ENCODE data around the gene URB2. TPM values are rescaled to one million over a fixed set of nuclear protein-coding genes. Genes with fewer than 3 reads are reported as not detected.

The URB2 gene
- total RNA-seq, 3 donors from 2014 or later (not counting 1 experiment from before 2014, with no cell fraction given) = 5.5 to 10.4 (median 9.8) TPM

DNA sequence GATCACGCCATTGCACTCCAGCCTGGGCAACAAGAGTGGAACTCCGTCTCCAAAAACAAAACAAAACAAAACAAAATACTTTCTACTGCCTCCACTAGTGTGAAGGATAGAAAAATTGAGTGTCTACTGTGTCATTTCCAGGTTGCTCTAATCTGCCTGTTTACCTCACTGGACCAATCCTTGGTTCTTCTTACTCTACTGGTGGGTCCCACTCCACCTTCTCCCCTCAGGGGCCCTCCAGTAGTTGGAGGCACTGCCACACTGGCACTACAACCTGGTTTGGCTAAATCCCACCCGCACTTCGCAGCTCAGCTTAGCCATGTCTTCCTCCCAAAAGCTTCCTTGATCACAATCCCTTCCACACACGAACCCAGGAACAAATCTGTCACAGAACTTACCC is 2.8 kb upstream of the URB2 start:
- Histone ChIP-seq H3K27me3 (ENCODE audit: control insufficient read depth, insufficient read depth, low read length) (no peaks in the 10 kb centered on the region), H3K27ac (ENCODE audit: low read length) (no peak overlapping the region), H3K4me3 (ENCODE audit: low read length) (no peak overlapping the region), H3K36me3 (ENCODE audit: control insufficient read depth, insufficient read depth, low read length) (no peaks in the 10 kb centered on the region), H3K4me1 (ENCODE audit: control insufficient read depth, insufficient read depth, low read length) (peaks cover 16% of the 10 kb centered on the region), H3K9me3 (ENCODE audit: control insufficient read depth, insufficient read depth, low read length) (no peaks in the 10 kb centered on the region)
- no peaks in the 10 kb centered on the region for H3K27me3 Mint-ChIP-seq (ENCODE audit: low read depth in 2 of 2)
- no peak overlapping the region for H3K27ac Mint-ChIP-seq
- H3K4me3 Mint-ChIP-seq = no peak overlapping the region
- 96% methylated on average over 3 of the region's 5 CpGs for WGBS (ENCODE audit: insufficient coverage)
- H3K9me3 Mint-ChIP-seq = no peaks in the 10 kb centered on the region
- DNase-seq = no peak
- ATAC-seq = no peak
- intact Hi-C loops (cut with micrococcal nuclease) = loop anchor here (10.0 kb wide), 1 partner anchor 1022 kb away; the partner anchor contains the start of gene COG2
- H3K36me3 Mint-ChIP-seq = no peaks in the 10 kb centered on the region
- H3K4me1 Mint-ChIP-seq = peaks cover 47 to 48% of the 10 kb centered on the region in 2 donors
- TF ChIP-seq, protein P1, sequence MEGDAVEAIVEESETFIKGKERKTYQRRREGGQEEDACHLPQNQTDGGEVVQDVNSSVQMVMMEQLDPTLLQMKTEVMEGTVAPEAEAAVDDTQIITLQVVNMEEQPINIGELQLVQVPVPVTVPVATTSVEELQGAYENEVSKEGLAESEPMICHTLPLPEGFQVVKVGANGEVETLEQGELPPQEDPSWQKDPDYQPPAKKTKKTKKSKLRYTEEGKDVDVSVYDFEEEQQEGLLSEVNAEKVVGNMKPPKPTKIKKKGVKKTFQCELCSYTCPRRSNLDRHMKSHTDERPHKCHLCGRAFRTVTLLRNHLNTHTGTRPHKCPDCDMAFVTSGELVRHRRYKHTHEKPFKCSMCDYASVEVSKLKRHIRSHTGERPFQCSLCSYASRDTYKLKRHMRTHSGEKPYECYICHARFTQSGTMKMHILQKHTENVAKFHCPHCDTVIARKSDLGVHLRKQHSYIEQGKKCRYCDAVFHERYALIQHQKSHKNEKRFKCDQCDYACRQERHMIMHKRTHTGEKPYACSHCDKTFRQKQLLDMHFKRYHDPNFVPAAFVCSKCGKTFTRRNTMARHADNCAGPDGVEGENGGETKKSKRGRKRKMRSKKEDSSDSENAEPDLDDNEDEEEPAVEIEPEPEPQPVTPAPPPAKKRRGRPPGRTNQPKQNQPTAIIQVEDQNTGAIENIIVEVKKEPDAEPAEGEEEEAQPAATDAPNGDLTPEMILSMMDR (IDR thresholded peaks at IDR 0.05) = no peak

- no peaks in the 10 kb centered on the region for H3K27me3 ChIP-seq (ENCODE audit: control insufficient read depth, insufficient read depth, low read length)
- WGBS (ENCODE audit: insufficient coverage) = 100% methylated on average over 1 of the region's 1 CpG
- H3K4me3 ChIP-seq (ENCODE audit: low read length) = no peak overlapping the region
- no peaks in the 10 kb centered on the region for H3K9me3 ChIP-seq (ENCODE audit: control insufficient read depth, insufficient read depth, low read length)
- Mint-ChIP-seq H3K27ac (no peak overlapping the region), H3K4me1 (peaks cover 50 to 51% of the 10 kb centered on the region in 2 donors), H3K27me3 (ENCODE audit: low read depth in 2 of 2) (no peaks in the 10 kb centered on the region), H3K36me3 (no peaks in the 10 kb centered on the region), H3K4me3 (peak overlapping the region; percentile 92), H3K9me3 (no peaks in the 10 kb centered on the region)
- H3K36me3 ChIP-seq (ENCODE audit: control insufficient read depth, insufficient read depth, low read length) = no peaks in the 10 kb centered on the region
- DNase-seq = no peak
- intact Hi-C loops (cut with micrococcal nuclease) = loop anchor here (10.0 kb wide), 1 partner anchor 1021 kb away; the partner anchor contains the start of gene COG2
- TF ChIP-seq, protein P1 (IDR thresholded peaks at IDR 0.05) = no peak
- no peak for ATAC-seq
- H3K27ac ChIP-seq (ENCODE audit: low read length) = no peak overlapping the region
- H3K4me1 ChIP-seq (ENCODE audit: control insufficient read depth, insufficient read depth, low read length) = peaks cover 16% of the 10 kb centered on the region
Observed at GRCh38 chr1:229623838-229624237, 2.2 kb upstream of the URB2 start.

- Mint-ChIP-seq H3K27ac (peak overlapping the region; percentile 74 to 79), H3K36me3 (no peaks in the 10 kb centered on the region), H3K9me3 (no peaks in the 10 kb centered on the region), H3K27me3 (ENCODE audit: low read depth in 2 of 2) (no peaks in the 10 kb centered on the region), H3K4me1 (peaks cover 48 to 50% of the 10 kb centered on the region in 2 donors), H3K4me3 (peak overlapping the region; percentile 92)
- Histone ChIP-seq H3K9me3 (ENCODE audit: control insufficient read depth, insufficient read depth, low read length) (no peaks in the 10 kb centered on the region), H3K27me3 (ENCODE audit: control insufficient read depth, insufficient read depth, low read length) (no peaks in the 10 kb centered on the region), H3K27ac (ENCODE audit: low read length) (no peak overlapping the region), H3K36me3 (ENCODE audit: control insufficient read depth, insufficient read depth, low read length) (no peaks in the 10 kb centered on the region), H3K4me3 (ENCODE audit: low read length) (peak overlapping the region; percentile 85), H3K4me1 (ENCODE audit: control insufficient read depth, insufficient read depth, low read length) (peaks cover 16% of the 10 kb centered on the region)
- DNase-seq = no peak
- intact Hi-C loops (cut with micrococcal nuclease) = loop anchor here (5.0 to 10.0 kb wide), 2 partner anchors 67 to 1020 kb away; partner anchors contain the start of genes ABCB10 and COG2
- no peak for ATAC-seq
- TF ChIP-seq, protein P1 (IDR thresholded peaks at IDR 0.05) = no peak
- WGBS (ENCODE audit: insufficient coverage) = 67% methylated on average over 8 of the region's 9 CpGs
Observed at GRCh38 chr1:229624521-229625070, 1.5 kb upstream of the URB2 start.

Data from natural killer cell (primary cell).